ENCODE results near the gene TRIM3. TPM values are rescaled to one million over a fixed set of nuclear protein-coding genes. Genes with fewer than 3 reads are reported as not detected.

Gene TRIM3
- total and polyA plus RNA-seq, 2 donors (not counting 1 experiment from before 2014, with no cell fraction given), result 11.4 to 20.1 TPM

DNA sequence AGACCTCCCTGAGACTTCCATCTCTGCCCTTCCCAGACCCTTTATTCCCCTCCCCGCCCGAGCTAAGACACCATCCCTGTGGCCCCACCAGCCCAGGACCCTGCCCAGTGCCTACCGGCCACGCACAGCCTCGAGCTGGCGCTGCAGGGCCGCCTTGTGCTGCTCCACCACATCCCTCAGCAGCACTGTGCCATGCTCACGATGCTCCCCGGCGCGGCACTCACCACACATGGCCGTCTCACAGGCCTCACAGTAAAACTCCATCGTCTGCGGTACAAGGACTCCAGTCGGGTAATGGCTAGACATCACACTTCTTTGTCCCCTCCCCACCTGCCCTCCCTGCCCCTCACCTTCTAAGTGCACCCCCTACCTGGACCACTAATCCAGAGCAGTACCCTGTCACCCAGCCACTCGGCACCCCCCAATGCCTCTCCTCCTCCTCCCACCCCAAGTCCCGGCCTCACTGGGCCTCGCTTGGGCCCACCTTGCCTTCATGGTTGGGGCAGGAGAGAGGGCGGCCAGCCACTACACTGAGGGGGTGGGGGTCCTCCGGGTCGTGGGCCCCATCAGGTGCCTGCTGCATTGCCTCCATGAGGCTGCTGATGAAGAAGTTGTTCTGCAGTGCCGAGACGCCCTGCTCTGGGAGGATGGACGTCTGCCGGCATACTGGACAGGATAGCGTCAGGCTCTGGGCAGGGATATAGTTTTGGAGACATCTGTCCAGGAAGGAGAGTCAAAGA, 16.0 kb downstream of the TRIM3 start:
- DNase-seq (no peak), ATAC-seq (ENCODE audit: low read depth) (no peak)
- Histone ChIP-seq H3K4me2 (replicated peaks; ENCODE audit: low read depth, low read length, poor library complexity, severe bottlenecking) (no peak overlapping the region), H2AFZ (ENCODE audit: insufficient read depth, low read depth, low read length, poor library complexity, severe bottlenecking) (no peak overlapping the region), H3K9ac (ENCODE audit: low read length) (no peak overlapping the region), H3K4me3 (ENCODE audit: control extremely low read depth in 1 of 5, extremely low read depth in 1 of 5, insufficient read depth in 1 of 5, low read depth in 2 of 5, low read length in 4 of 5) (no peak overlapping the region), H3K27me3 (replicated peaks in 1 of 4; ENCODE audit: control extremely low read depth in 1 of 4, control insufficient read depth in 3 of 4, insufficient read depth in 4 of 4, low read length in 3 of 4) (no peaks in the 10 kb centered on the region), H4K20me1 (ENCODE audit: control insufficient read depth, insufficient read depth, low read length, poor library complexity, severe bottlenecking) (no peaks in the 10 kb centered on the region), H3K27ac (ENCODE audit: low read length in 2 of 2) (no peak overlapping the region), H3K79me2 (ENCODE audit: control insufficient read depth, insufficient read depth, low read length) (no peaks in the 10 kb centered on the region), H3K9me3 (ENCODE audit: control extremely low read depth in 1 of 3, control insufficient read depth in 2 of 3, insufficient read depth in 1 of 3, low read length in 2 of 3) (no peaks in the 10 kb centered on the region), H3K36me3 (replicated peaks in 1 of 2; ENCODE audit: control extremely low read depth in 1 of 2, control insufficient read depth in 1 of 2, extremely low read depth in 1 of 2, insufficient read depth in 2 of 2, low read length in 1 of 2) (peaks cover 0 to 18% of the 10 kb centered on the region in 2 experiments), H3K4me1 (ENCODE audit: control insufficient read depth in 2 of 2, insufficient read depth in 2 of 2, low read length in 2 of 2) (no peaks in the 10 kb centered on the region)
- intact Hi-C loops (cut with micrococcal nuclease), result no loop called here
- no peak overlapping the region for H3K4me3 Mint-ChIP-seq
- WGBS (ENCODE audit: insufficient coverage), result 95% methylated on average over 22 of the region's 26 CpGs
- no peaks in the 10 kb centered on the region for H3K27me3 Mint-ChIP-seq
- H3K9me3 Mint-ChIP-seq (ENCODE audit: insufficient read depth), result no peaks in the 10 kb centered on the region
- POLR2A ChIA-PET, result no interaction called here
- no peaks in the 10 kb centered on the region for H3K4me1 Mint-ChIP-seq
- no peak overlapping the region for H3K27ac Mint-ChIP-seq
- TF ChIP-seq EZH2 (IDR thresholded peaks at IDR 0.05; ENCODE audit: borderline replicate concordance, insufficient read depth, low read depth, low read length, poor library complexity, severe bottlenecking) (no peak), CTCF (IDR thresholded peaks at IDR 0.05) (no peak)
- CTCF ChIA-PET, result interaction anchor here (1.2 kb wide), 1 partner anchor 95 kb away, joined by 3 read pairs; no protein-coding TSS in a partner anchor

DNA sequence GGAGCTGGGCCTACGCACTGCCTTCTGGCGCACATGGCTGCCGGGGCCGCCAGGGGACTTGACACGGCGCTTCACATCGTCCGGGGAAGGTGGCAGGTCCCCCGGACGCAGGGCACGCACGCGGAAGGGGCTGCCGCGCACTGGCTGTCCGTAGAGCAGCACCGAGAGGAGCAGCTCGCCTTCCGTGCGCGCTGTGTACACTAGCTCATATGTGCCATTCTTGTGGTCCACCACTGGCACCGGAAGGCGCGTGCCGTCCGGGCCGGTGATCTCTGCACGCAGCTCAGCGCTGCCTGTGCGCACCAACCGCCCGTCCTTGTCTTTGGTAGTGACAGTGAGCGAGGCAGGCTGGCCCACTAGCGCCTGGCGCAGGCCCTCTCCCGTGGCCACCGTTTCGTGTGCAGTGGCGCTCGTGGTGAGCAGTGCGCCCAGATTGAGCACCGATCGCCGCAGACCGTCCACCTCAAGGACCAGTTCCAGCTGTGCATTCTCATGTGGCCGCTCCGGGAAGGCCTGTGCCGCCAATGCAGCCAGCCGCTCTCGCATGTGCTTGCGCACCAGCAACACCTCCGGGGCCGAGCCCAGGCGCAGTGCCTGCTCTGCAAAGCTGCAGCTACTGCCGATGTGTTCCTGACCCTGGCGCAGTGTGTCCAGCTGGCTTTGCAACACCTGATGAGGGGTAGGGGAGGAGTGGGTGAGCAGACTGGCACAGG, 17.2 kb downstream of the TRIM3 start:
- no peak for TF ChIP-seq EZH2 (IDR thresholded peaks at IDR 0.05; ENCODE audit: borderline replicate concordance, insufficient read depth, low read depth, low read length, poor library complexity, severe bottlenecking)
- TF ChIP-seq CTCF (IDR thresholded peaks at IDR 0.05), result no peak
- intact Hi-C loops (cut with micrococcal nuclease), result no loop called here

More for the DNA sequence above, 17.2 kb downstream of the TRIM3 start:
- Histone ChIP-seq H3K9me3 (ENCODE audit: control extremely low read depth in 1 of 3, control insufficient read depth in 2 of 3, insufficient read depth in 1 of 3, low read length in 2 of 3) (no peaks in the 10 kb centered on the region), H4K20me1 (ENCODE audit: control insufficient read depth, insufficient read depth, low read length, poor library complexity, severe bottlenecking) (no peaks in the 10 kb centered on the region), H3K4me1 (ENCODE audit: control insufficient read depth in 2 of 2, insufficient read depth in 2 of 2, low read length in 2 of 2) (no peaks in the 10 kb centered on the region), H3K27me3 (replicated peaks in 1 of 4; ENCODE audit: control extremely low read depth in 1 of 4, control insufficient read depth in 3 of 4, insufficient read depth in 4 of 4, low read length in 3 of 4) (no peaks in the 10 kb centered on the region), H3K4me2 (replicated peaks; ENCODE audit: low read depth, low read length, poor library complexity, severe bottlenecking) (no peak overlapping the region), H3K36me3 (replicated peaks in 1 of 2; ENCODE audit: control extremely low read depth in 1 of 2, control insufficient read depth in 1 of 2, extremely low read depth in 1 of 2, insufficient read depth in 2 of 2, low read length in 1 of 2) (peaks cover 0 to 18% of the 10 kb centered on the region in 2 experiments), H3K4me3 (ENCODE audit: control extremely low read depth in 1 of 5, extremely low read depth in 1 of 5, insufficient read depth in 1 of 5, low read depth in 2 of 5, low read length in 4 of 5) (no peak overlapping the region), H3K27ac (ENCODE audit: low read length in 2 of 2) (no peak overlapping the region), H3K9ac (ENCODE audit: low read length) (no peak overlapping the region), H3K79me2 (ENCODE audit: control insufficient read depth, insufficient read depth, low read length) (no peaks in the 10 kb centered on the region), H2AFZ (ENCODE audit: insufficient read depth, low read depth, low read length, poor library complexity, severe bottlenecking) (no peak overlapping the region)
- Mint-ChIP-seq H3K9me3 (ENCODE audit: insufficient read depth) (no peaks in the 10 kb centered on the region), H3K4me1 (no peaks in the 10 kb centered on the region), H3K27ac (no peak overlapping the region), H3K4me3 (no peak overlapping the region), H3K27me3 (no peaks in the 10 kb centered on the region)
- 97% methylated on average over 56 of the region's 56 CpGs for WGBS (ENCODE audit: insufficient coverage)
- ChIA-PET POLR2A (interaction anchor here (0.6 kb wide), 1 partner anchor 72 kb away, joined by 12 read pairs; no protein-coding TSS in a partner anchor), CTCF (interaction anchor here (1.2 to 2.0 kb wide), 4 partner anchors 13 to 93 kb away, joined by 3 to 9 read pairs (median 3); no protein-coding TSS in a partner anchor)
- no peak for DNase-seq
- ATAC-seq (ENCODE audit: low read depth), result no peak
